HG03439 (cell line): Measurements from ENCODE around the gene CRTC1.

ENCODE experiments used
- ATAC-seq: cut with Tn5 transposase; IDR thresholded peaks from one replicate; pipeline ENCODE4 v1.9.1; 2021; ENCODE audit warnings: mild to moderate bottlenecking, moderate library complexity; ENCODE audit not compliant: unreplicated experiment

CRTC1 gene

DNA sequence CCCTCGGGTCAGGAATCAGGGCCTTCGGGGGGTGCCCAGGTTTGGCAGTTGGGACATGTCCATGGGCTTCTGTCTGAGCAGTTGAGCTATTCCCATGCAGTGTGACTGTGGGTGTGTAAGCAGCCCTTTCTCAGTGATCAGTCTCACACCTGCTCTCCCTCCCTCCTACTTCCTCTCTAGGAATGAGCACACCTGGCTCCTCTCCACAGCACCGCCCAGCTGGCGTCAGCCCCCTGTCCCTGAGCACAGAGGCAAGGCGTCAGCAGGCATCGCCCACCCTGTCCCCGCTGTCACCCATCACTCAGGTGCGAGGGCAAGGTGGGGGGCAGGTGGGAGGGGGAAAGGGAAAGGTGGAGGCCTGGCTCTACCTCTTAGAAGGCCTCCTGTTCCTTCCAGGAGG, 81.7 kb downstream of the CRTC1 start:
- ATAC-seq, result no peak

GRCh38 chr19:18768046-18768771, 84.7 kb downstream of the CRTC1 start:
- no peak for ATAC-seq

DNA sequence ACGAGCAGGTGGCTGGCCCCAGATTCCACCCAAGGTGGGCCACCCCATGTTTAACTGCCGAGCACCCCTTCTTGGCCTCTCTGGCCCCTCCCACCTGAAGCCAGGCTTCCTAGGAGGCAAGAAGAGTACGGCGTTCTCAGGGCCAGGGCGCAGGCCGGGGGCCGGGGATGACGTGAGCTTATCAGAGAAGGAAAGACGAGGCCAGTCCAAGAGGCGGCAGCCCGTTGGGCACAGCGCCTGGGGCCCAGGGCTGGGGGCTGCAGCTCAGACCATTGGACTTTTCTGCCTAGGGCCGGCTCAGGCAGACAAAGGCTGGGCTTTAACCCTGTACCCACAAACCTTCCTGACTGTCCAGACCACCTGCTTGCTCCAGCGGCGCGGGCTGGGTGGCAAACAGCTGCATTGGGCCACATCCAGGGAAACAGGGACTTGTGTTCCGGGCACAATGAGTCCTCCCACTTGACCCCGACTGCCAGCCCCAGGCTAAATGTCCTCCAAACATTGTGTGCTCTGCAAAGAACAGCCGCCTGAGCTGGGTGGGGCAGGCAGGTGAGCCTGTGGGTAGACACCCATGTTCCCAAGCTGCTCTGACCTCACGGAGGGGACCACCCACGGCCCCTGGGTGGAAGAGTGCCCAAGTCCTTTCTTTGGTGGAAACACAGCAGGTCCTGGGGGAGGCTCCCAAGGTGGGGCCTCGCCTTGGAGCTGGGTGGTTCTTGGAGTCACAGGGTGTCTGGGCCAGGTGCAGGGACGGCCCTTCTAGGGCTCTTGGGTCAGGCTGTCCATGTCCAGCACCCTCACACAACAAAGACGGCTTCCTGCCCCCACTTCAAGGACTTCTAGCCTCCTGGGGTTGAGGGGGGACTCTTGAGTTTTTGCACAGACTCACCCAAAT, 85.8 kb downstream of the CRTC1 start:
- ATAC-seq, result no peak

- no peak for ATAC-seq
Observed at GRCh38 chr19:18769989-18770528, 86.6 kb downstream of the CRTC1 start.

DNA sequence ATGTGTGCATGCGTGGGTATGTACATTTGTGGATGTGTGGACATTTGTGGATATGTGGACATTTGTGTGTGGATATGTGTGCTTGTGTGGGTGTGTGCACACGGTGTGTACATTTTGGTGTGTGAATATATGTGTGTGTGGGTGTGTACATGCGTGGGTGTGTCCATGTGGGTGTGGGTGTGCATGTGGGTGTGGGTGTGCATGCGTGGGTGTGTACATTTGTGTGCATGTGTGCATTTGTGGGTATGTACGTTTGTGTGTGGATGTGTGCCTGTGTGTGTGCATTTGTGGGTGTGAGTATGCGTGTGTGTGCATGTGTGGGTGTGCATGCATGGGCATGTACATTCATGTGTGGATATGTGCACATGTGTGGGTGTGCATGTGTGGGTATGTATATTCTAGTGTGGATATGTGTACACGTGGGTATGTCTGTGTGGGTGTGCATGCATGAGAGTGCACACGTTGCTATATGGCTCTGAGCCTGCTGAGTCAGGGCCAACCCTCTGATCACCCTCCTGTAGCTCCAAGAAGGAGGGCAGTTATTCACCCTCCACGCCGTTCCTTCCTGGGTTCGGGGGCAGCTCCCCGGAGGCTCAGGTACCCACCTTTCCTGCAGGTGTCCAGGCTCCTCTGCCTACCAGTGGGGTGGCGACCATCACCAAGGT, 87.3 kb downstream of the CRTC1 start:
- ATAC-seq, result no peak

- no peak for ATAC-seq
Observed at GRCh38 chr19:18771328-18772242, 88.1 kb downstream of the CRTC1 start.

GRCh38 chr19:18772620-18773587, 89.4 kb downstream of the CRTC1 start:
- ATAC-seq, result no peak

GRCh38 chr19:18773682-18774081, 90.2 kb downstream of the CRTC1 start:
- ATAC-seq, result no peak

- no peak for ATAC-seq
Observed at GRCh38 chr19:18774107-18774506, 90.6 kb downstream of the CRTC1 start.

DNA sequence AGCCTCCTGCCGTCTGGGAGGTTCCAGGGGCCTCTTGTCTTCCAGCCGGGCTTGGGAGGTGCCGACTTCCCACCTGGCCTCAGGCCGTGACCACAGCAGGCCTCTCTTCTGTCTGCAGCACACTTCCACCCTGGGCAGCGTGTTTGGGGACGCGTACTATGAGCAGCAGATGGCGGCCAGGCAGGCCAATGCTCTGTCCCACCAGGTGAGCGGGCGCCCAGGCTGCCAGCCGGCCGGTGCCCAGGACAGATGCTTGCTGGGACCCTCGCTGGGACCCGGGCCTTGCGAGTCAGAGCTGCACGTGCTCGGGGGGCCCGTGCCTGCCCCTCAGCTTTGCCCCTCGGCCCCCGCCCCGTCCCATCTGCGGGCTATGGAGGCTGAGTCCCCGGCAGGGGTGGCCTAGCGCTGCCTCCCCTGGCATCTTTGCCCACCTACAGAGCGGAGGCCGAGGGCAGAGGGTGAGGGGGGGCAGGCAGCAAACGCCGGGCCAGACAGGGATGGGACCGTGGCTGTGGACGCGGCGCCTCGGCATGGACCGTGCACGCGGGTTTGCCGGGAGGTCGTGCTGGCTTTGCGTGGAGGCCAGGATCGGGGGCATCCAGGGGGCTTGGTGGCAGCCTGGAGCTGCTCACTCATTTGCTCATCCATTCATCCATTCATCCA, 91.4 kb downstream of the CRTC1 start:
- ATAC-seq, result no peak

DNA sequence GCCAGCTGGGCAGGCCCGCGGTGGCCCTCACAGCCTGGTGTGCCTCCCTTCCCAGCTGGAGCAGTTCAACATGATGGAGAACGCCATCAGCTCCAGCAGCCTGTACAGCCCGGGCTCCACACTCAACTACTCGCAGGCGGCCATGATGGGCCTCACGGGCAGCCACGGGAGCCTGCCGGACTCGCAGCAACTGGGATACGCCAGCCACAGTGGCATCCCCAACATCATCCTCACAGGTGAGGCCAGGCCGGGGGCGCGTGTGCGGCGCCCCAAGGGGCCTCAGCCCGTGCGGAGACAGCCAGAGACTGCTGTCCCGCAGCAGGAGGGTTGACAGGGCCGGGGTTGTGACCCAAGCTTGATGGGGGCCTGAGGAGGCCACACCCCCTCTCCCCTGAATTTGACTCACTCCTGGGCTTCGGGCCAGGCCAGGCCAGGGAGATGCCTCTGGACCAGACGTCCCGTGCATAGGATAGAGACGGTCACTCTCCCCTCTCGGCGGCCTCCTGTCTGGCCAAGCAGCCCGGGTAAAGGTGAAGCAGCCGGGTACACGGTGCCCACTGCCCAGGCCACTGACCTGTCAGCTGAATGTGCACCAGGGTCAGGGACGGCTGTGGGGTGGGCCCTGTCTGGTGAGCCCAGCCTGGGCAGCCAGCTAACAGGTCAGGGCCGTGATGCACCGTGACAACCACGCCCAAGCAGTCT, 92.3 kb downstream of the CRTC1 start:
- ATAC-seq, result no peak

- no peak for ATAC-seq
Observed at GRCh38 chr19:18776288-18776594, 92.8 kb downstream of the CRTC1 start.

GRCh38 chr19:18776736-18777135, 93.3 kb downstream of the CRTC1 start:
- no peak for ATAC-seq

DNA sequence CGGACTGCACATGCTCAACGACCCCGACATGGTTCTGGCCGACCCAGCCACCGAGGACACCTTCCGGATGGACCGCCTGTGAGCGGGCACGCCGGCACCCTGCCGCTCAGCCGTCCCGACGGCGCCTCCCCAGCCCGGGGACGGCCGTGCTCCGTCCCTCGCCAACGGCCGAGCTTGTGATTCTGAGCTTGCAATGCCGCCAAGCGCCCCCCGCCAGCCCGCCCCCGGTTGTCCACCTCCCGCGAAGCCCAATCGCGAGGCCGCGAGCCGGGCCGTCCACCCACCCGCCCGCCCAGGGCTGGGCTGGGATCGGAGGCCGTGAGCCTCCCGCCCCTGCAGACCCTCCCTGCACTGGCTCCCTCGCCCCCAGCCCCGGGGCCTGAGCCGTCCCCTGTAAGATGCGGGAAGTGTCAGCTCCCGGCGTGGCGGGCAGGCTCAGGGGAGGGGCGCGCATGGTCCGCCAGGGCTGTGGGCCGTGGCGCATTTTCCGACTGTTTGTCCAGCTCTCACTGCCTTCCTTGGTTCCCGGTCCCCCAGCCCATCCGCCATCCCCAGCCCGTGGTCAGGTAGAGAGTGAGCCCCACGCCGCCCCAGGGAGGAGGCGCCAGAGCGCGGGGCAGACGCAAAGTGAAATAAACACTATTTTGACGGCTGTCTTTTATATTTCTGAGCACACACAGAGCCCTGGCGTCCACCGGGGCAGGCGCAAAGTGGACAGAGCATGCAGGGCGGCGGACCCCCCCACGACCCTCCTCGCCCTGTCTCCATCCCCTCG, 94.0 kb downstream of the CRTC1 start:
- no peak for ATAC-seq

- ATAC-seq, result no peak
Observed at GRCh38 chr19:18778076-18778389, 94.6 kb downstream of the CRTC1 start.

- no peak for ATAC-seq
Observed at GRCh38 chr19:18778826-18779495, 95.5 kb downstream of the CRTC1 start.

GRCh38 chr19:18780081-18780480, 96.6 kb downstream of the CRTC1 start:
- no peak for ATAC-seq
